Measurements from ENCODE around the gene STX3. TPM values are rescaled to one million over a fixed set of nuclear protein-coding genes. Genes with fewer than 3 reads are reported as not detected.

The STX3 gene
- total RNA-seq, 2 experiments from 2014 or later = 6.4 to 20.2 TPM

- peak; percentile 73 for DNase-seq (ENCODE audit: low spot score)
- no peak overlapping the region for H2AFZ ChIP-seq (ENCODE audit: low read length)
- H3K4me1 ChIP-seq (ENCODE audit: insufficient read depth, low read length, poor library complexity, severe bottlenecking) = peaks cover 4% of the 10 kb centered on the region
- peaks cover 2% of the 10 kb centered on the region; the same call in 1 of the 2 replicates for H3K79me2 ChIP-seq (ENCODE audit: insufficient read depth, low read depth, low read length)
- ChIA-PET CTCF (ENCODE audit: unreplicated experiment) (interaction anchor here (1.0 to 1.1 kb wide), 2 partner anchors 48 to 117 kb away, joined by 3 to 9 read pairs; partner anchors contain the start of gene STX3), POLR2A (interaction anchor here (1.7 kb wide), 1 partner anchor 31 kb away, joined by 11 read pairs; no protein-coding TSS in a partner anchor)
- H3K4me2 ChIP-seq (ENCODE audit: low read length) = no peak overlapping the region
- peak; percentile 92 for TF ChIP-seq CTCF (conservative IDR thresholded peaks at IDR 0.05; ENCODE audit: low read length)
- TF ChIP-seq EZH2phosphoT487 (IDR thresholded peaks at IDR 0.05; ENCODE audit: borderline replicate concordance, low read depth, low read length) = no peak
- H3K36me3 ChIP-seq (ENCODE audit: insufficient read depth, low read length) = peaks cover 50% of the 10 kb centered on the region
- intact Hi-C loops (cut with micrococcal nuclease; ENCODE audit: unreplicated experiment) = loop anchor here (1.0 to 2.0 kb wide), 2 partner anchors 48 to 266 kb away; no protein-coding TSS in a partner anchor
- H3K9me2 ChIP-seq (ENCODE audit: insufficient read depth, low read length) = no peaks in the 10 kb centered on the region
- no peak overlapping the region for H3K4me3 ChIP-seq (ENCODE audit: low read depth, low read length, poor library complexity, severe bottlenecking)
- H3K9me3 ChIP-seq (ENCODE audit: low read length) = no peaks in the 10 kb centered on the region
- H3K27ac ChIP-seq (ENCODE audit: low read depth, low read length, poor library complexity, severe bottlenecking) = no peak overlapping the region
- H4K20me1 ChIP-seq (ENCODE audit: insufficient read depth, low read length) = no peaks in the 10 kb centered on the region
- no TSS peak for BruUV-seq (replicated peaks)
These were observed 47.5 kb downstream of the STX3 start for GRCh38 chr11:59802639-59803176.

GRCh38 chr11:59804061-59804460, 48.9 kb downstream of the STX3 start:
- DNase-seq (ENCODE audit: low spot score) = no peak
- Histone ChIP-seq H3K9me3 (ENCODE audit: low read length) (no peaks in the 10 kb centered on the region), H4K20me1 (ENCODE audit: insufficient read depth, low read length) (peaks cover 2% of the 10 kb centered on the region; the same call in 1 of the 2 replicates), H3K79me2 (ENCODE audit: insufficient read depth, low read depth, low read length) (peaks cover 16% of the 10 kb centered on the region), H3K9me2 (ENCODE audit: insufficient read depth, low read length) (no peaks in the 10 kb centered on the region), H3K36me3 (ENCODE audit: insufficient read depth, low read length) (peaks cover 64% of the 10 kb centered on the region), H3K4me1 (ENCODE audit: insufficient read depth, low read length, poor library complexity, severe bottlenecking) (peaks cover 14% of the 10 kb centered on the region), H3K4me3 (ENCODE audit: low read depth, low read length, poor library complexity, severe bottlenecking) (no peak overlapping the region), H3K4me2 (ENCODE audit: low read length) (no peak overlapping the region), H2AFZ (ENCODE audit: low read length) (no peak overlapping the region), H3K27ac (ENCODE audit: low read depth, low read length, poor library complexity, severe bottlenecking) (no peak overlapping the region)
- TF ChIP-seq EZH2phosphoT487 (IDR thresholded peaks at IDR 0.05; ENCODE audit: borderline replicate concordance, low read depth, low read length) (no peak), CTCF (conservative IDR thresholded peaks at IDR 0.05; ENCODE audit: low read length) (no peak)
- intact Hi-C loops (cut with micrococcal nuclease; ENCODE audit: unreplicated experiment) = no loop called here
- ChIA-PET CTCF (ENCODE audit: unreplicated experiment) (interaction anchor here (1.0 kb wide), 1 partner anchor 49 kb away, joined by 3 read pairs; the partner anchor contains the start of gene STX3), POLR2A (no interaction called here)
- no TSS peak for BruUV-seq (replicated peaks)

- ChIA-PET POLR2A (interaction anchor here (0.8 to 1.6 kb wide), 3 partner anchors 10 to 23 kb away, joined by 3 to 4 read pairs (median 3); no protein-coding TSS in a partner anchor), CTCF (ENCODE audit: unreplicated experiment) (no interaction called here)
- peaks cover 29% of the 10 kb centered on the region for H3K79me2 ChIP-seq (ENCODE audit: insufficient read depth, low read depth, low read length)
- no peaks in the 10 kb centered on the region for H3K9me2 ChIP-seq (ENCODE audit: insufficient read depth, low read length)
- H3K9me3 ChIP-seq (ENCODE audit: low read length) = no peaks in the 10 kb centered on the region
- no peak for DNase-seq (ENCODE audit: low spot score)
- TF ChIP-seq CTCF (conservative IDR thresholded peaks at IDR 0.05; ENCODE audit: low read length) (no peak), EZH2phosphoT487 (IDR thresholded peaks at IDR 0.05; ENCODE audit: borderline replicate concordance, low read depth, low read length) (no peak)
- intact Hi-C loops (cut with micrococcal nuclease; ENCODE audit: unreplicated experiment) = no loop called here
- peaks cover 28% of the 10 kb centered on the region for H3K4me1 ChIP-seq (ENCODE audit: insufficient read depth, low read length, poor library complexity, severe bottlenecking)
- BruUV-seq (replicated peaks) = no TSS peak
- H3K36me3 ChIP-seq (ENCODE audit: insufficient read depth, low read length) = peaks cover 69% of the 10 kb centered on the region
- no peak overlapping the region for H3K4me2 ChIP-seq (ENCODE audit: low read length)
- H4K20me1 ChIP-seq (ENCODE audit: insufficient read depth, low read length) = peaks cover 8% of the 10 kb centered on the region; the same call in 1 of the 2 replicates
- H2AFZ ChIP-seq (ENCODE audit: low read length) = no peak overlapping the region
- H3K4me3 ChIP-seq (ENCODE audit: low read depth, low read length, poor library complexity, severe bottlenecking) = no peak overlapping the region
- H3K27ac ChIP-seq (ENCODE audit: low read depth, low read length, poor library complexity, severe bottlenecking) = no peak overlapping the region
These were observed 52.0 kb downstream of the STX3 start for GRCh38 chr11:59807047-59807610.

Data from OCI-LY7 (cell line).